Glomerular endothelial cell (primary cell): Measurements from ENCODE around the gene PI4K2A. TPM values are rescaled to one million over a fixed set of nuclear protein-coding genes. Genes with fewer than 3 reads are reported as not detected.

Experiments
- DNase-seq: peaks from one replicate; pipeline ENCODE4 v3.0.0-alpha.2; 2011; ENCODE audit warnings: low read depth, low spot score; ENCODE audit errors: extremely low read depth
- total RNA-seq: library from RNA; depleted of rRNA; stranded (reverse); fragments of >200 nt; gene quantifications from 2 replicates; pipeline ENCODE4 v1.2.3, GENCODE V29; 2015

PI4K2A gene
- total RNA-seq, 1 donor from 2014 or later: 26.6 TPM

GRCh38 chr10:97703398-97704067 lies 63.1 kb downstream of the PI4K2A start:
- no peak for DNase-seq

GRCh38 chr10:97704341-97704740 lies 63.9 kb downstream of the PI4K2A start:
- no peak for DNase-seq

DNA sequence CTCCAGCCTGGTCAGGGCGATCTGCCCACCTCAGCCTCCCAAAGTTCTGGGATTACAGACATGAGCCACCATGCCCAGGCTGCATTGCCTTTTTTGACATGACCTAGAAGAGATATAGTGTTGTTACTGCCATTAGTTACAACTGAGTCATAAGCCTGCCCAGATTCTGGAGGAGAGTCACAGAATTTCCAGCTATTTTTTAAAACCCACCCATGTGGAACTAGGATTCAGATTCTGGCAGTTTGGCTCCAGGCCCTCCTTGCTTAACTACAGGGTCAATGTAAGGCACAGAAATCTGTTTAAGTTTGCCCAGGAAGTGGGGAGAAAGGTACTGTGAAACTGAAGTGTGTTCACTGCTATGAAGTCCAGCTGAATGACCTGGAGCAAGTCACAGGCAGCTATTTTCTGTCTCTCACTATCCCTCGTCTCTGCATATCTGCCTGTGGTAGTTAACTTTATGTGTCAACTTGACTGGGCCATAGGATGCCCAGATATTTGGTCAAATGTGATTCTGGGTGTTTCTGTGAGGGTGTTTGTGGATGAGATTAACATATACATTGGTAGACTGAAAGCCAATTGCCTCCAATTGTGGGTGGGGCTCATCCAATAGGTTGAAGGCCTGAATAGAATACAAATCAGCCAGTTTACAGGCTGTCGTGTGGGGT lies 64.7 kb downstream of the PI4K2A start:
- DNase-seq: no peak

- no peak for DNase-seq
Observed at GRCh38 chr10:97707134-97707861, 66.8 kb downstream of the PI4K2A start.

GRCh38 chr10:97708167-97708566 lies 67.7 kb downstream of the PI4K2A start:
- no peak for DNase-seq

- no peak for DNase-seq
Observed at GRCh38 chr10:97708976-97709946, 68.8 kb downstream of the PI4K2A start.

GRCh38 chr10:97711640-97712572 lies 71.4 kb downstream of the PI4K2A start:
- no peak for DNase-seq

- DNase-seq: no peak
Observed at GRCh38 chr10:97713339-97713825, 72.9 kb downstream of the PI4K2A start, which contains the start of gene MARVELD1. Gene MARVELD1, plus strand, starts transcription at chr10:97713730. Its CDS starts 147 bp downstream, at chr10:97713877.

DNA sequence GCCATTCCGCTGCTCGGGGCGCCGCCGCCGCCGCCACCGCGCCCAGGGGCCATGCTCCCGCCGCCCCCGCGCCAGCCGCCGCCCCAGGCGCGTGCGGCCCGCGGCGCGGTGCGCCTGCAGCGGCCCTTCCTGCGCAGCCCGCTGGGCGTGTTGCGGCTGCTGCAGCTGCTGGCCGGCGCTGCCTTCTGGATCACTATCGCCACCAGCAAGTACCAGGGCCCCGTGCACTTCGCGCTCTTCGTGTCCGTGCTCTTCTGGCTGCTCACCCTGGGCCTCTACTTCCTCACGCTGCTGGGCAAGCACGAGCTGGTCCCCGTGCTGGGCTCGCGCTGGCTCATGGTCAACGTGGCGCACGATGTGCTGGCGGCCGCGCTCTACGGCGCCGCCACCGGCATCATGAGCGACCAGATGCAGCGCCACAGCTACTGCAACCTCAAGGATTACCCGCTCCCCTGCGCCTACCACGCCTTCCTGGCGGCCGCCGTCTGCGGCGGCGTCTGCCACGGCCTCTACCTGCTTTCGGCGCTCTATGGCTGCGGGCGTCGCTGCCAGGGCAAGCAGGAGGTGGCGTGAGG lies 73.4 kb downstream of the PI4K2A start:
- DNase-seq: no peak

- DNase-seq: no peak
Observed at GRCh38 chr10:97714401-97715258, 74.2 kb downstream of the PI4K2A start.

DNA sequence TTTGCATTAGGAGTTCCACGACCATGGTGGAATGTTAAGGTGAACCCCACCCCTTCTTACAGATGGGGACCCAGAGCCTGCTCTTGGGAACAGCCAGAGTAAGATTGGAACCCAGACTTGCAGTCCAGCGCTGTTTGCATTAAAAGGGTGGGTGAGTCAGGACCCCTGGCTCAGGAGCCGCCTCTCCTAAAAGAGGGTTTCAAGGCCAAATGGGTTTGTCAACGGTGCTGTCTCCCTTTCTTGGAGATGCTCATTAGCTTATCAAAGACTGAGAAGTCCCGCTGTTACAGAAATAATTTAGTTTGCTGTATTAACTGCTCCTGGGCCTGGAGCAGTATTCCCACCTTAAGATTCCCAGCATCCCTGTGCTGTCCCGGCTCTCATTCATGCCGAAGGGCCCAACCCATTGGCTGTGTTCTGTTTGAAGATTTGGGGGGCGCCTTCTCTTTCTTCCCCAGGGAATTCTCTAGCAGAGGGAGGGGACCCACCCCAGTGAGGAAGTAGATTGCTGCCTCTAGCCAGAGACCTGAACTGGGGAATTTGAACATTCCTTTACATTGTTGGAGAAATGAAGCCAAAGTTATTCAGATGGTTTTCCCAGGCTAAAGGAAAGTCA lies 74.9 kb downstream of the PI4K2A start:
- no peak for DNase-seq

- DNase-seq: no peak
Observed at GRCh38 chr10:97717627-97718026, 77.2 kb downstream of the PI4K2A start.

- DNase-seq: no peak
Observed at GRCh38 chr10:97718178-97718577, 77.7 kb downstream of the PI4K2A start.

GRCh38 chr10:97718659-97719142 lies 78.2 kb downstream of the PI4K2A start:
- DNase-seq: no peak

DNA sequence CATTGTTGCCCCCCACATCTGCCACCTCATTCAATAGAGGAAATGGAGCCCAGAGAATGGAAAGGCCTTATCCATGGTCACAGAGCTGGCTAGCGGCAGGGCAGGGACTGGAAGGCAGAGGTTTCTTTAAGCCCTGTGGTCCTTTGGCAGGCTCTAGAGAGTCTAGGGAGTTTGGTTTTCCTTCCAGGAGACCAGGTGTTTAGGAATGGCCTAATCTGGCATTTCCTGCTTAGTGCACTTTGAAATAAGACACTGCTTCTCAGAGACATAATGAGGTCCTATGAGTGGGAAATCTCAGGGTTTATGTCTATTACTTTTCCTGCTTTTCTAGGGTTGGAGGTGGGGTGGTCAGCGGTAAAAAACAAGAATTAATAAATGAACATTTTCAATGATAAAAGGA lies 79.1 kb downstream of the PI4K2A start:
- DNase-seq: no peak

- DNase-seq: no peak
Observed at GRCh38 chr10:97721871-97722780, 81.7 kb downstream of the PI4K2A start.
